ENCODE data around the gene GNA14.
"Not testable (repeated sequence)": the region's sequence is repeated elsewhere in the genome, so short reads cannot be mapped to it uniquely, and the experiment has no call there.

Gene GNA14

GRCh38 chr9:77424993-77425392 lies 223.1 kb downstream of the GNA14 start:
- Histone ChIP-seq H3K27ac (ENCODE audit: low read depth in 2 of 2, low read length in 2 of 2) (no peak overlapping the region), H3K36me3 (ENCODE audit: control insufficient read depth in 2 of 2, insufficient read depth in 2 of 2, low read length in 2 of 2) (peaks cover 2 to 5% of the 10 kb centered on the region in 2 donors)

DNA sequence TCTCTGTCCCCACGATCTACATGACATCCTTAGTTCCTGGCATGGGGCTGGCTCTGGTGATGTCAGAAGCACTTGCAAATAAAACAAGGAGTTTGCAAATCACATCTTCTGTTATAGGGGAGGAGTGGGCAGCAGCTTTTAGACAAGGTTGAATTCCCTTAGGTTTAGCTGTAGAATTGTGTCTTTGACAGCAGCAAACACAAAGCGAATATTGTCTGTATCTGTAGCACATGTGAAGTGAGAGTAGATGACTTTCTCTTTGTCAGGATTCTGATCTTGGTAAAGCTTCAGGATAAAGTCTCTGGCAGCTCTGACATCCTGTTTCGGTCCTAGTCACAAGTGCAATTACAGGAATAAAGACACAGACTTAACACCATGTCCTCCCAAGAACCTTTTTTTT lies 224.3 kb downstream of the GNA14 start:
- Histone ChIP-seq H3K4me1 (ENCODE audit: control insufficient read depth in 2 of 2, insufficient read depth in 2 of 2, low read length in 2 of 2) (no peaks in the 10 kb centered on the region), H3K4me3 (ENCODE audit: low read length in 2 of 2) (no peak overlapping the region), H3K9ac (ENCODE audit: low read depth in 1 of 2, low read length in 2 of 2) (no peak overlapping the region), H3K27me3 (ENCODE audit: control insufficient read depth in 2 of 2, insufficient read depth in 2 of 2, low read length in 2 of 2) (no peaks in the 10 kb centered on the region), H3K36me3 (ENCODE audit: control insufficient read depth in 2 of 2, insufficient read depth in 2 of 2, low read length in 2 of 2) (peaks cover 2 to 8% of the 10 kb centered on the region in 2 donors), H3K27ac (ENCODE audit: low read depth in 2 of 2, low read length in 2 of 2) (no peak overlapping the region), H3K9me3 (ENCODE audit: control insufficient read depth in 2 of 2, low read length in 2 of 2) (no peaks in the 10 kb centered on the region)

More at GRCh38 chr9:77424993-77425392, 223.1 kb downstream of the GNA14 start:
- H3K4me1 ChIP-seq (ENCODE audit: control insufficient read depth in 2 of 2, insufficient read depth in 2 of 2, low read length in 2 of 2): no peaks in the 10 kb centered on the region
- H3K9me3 ChIP-seq (ENCODE audit: control insufficient read depth in 2 of 2, low read length in 2 of 2): no peaks in the 10 kb centered on the region
- H3K9ac ChIP-seq (ENCODE audit: low read depth in 1 of 2, low read length in 2 of 2): no peak overlapping the region
- H3K4me3 ChIP-seq (ENCODE audit: low read length in 2 of 2): no peak overlapping the region
- H3K27me3 ChIP-seq (ENCODE audit: control insufficient read depth in 2 of 2, insufficient read depth in 2 of 2, low read length in 2 of 2): no peaks in the 10 kb centered on the region

DNA sequence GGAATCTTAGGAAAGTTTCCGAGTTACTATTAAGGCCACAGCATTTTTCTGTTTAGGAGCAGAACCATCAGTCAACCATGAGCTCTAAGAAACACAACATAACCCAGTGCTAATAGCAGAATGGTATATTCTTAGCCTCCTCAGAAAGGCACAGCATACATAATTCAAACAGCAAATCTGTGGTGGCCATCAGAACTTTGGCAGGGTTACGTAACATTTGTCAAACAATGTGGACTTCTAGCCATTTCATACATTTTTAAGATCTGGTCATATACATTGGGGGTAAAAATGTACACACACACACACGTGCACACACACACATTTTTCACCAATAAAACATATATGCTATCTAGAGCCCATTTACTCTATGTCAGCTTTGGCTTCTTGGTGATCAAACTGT lies 225.2 kb downstream of the GNA14 start:
- H3K36me3 ChIP-seq (ENCODE audit: control insufficient read depth in 2 of 2, insufficient read depth in 2 of 2, low read length in 2 of 2): peaks cover 2 to 8% of the 10 kb centered on the region in 2 donors
- H3K9me3 ChIP-seq (ENCODE audit: control insufficient read depth in 2 of 2, low read length in 2 of 2): no peaks in the 10 kb centered on the region
- H3K4me1 ChIP-seq (ENCODE audit: control insufficient read depth in 2 of 2, insufficient read depth in 2 of 2, low read length in 2 of 2): no peaks in the 10 kb centered on the region
- no peak overlapping the region for H3K4me3 ChIP-seq (ENCODE audit: low read length in 2 of 2)
- H3K9ac ChIP-seq (ENCODE audit: low read depth in 1 of 2, low read length in 2 of 2): no peak overlapping the region
- no peaks in the 10 kb centered on the region for H3K27me3 ChIP-seq (ENCODE audit: control insufficient read depth in 2 of 2, insufficient read depth in 2 of 2, low read length in 2 of 2)
- no peak overlapping the region for H3K27ac ChIP-seq (ENCODE audit: low read depth in 2 of 2, low read length in 2 of 2)

DNA sequence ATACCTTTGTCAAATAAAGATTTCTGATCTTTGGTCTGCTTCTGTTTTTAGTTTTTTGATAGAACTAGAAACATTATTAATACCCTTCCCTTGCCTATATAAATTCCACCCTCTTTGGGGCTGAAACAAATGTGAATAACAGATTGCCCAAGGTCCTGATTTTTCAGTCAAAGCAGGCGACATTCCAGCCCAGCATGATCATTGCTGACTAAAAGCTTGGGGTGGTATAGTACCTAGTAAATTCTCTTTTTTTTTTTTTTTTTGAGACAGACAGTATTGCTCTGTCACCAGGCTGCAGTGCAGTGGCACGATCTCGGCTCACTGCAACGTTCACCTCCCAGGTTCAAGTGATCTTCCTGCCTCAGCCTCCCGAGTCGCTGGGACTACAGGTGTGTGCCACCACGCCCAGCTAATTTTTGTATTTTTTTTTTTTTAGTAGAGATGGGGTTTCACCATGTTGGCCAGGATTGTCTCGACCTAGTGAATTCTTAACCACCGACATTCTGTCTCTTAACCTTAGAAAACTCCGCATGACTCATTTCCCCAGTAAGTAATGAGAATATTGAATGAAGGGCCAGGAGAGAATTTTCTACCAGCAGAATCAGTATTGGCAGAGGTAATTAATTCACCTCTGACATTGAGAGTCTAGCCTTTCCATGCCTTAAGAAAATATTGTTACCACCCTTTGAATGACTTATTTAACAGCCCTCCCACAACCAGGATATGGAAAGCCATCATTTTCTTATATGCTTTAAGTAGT lies 226.4 kb downstream of the GNA14 start:
- H3K27ac ChIP-seq (ENCODE audit: low read depth in 2 of 2, low read length in 2 of 2): no peak overlapping the region
- no peaks in the 10 kb centered on the region for H3K4me1 ChIP-seq (ENCODE audit: control insufficient read depth in 2 of 2, insufficient read depth in 2 of 2, low read length in 2 of 2)
- H3K9me3 ChIP-seq (ENCODE audit: control insufficient read depth in 2 of 2, low read length in 2 of 2): no peaks in the 10 kb centered on the region
- H3K9ac ChIP-seq (ENCODE audit: low read depth in 1 of 2, low read length in 2 of 2): no peak overlapping the region
- no peak overlapping the region for H3K4me3 ChIP-seq (ENCODE audit: low read length in 2 of 2)
- H3K27me3 ChIP-seq (ENCODE audit: control insufficient read depth in 2 of 2, insufficient read depth in 2 of 2, low read length in 2 of 2): no peaks in the 10 kb centered on the region
- peaks cover 2 to 8% of the 10 kb centered on the region in 2 donors for H3K36me3 ChIP-seq (ENCODE audit: control insufficient read depth in 2 of 2, insufficient read depth in 2 of 2, low read length in 2 of 2)

DNA sequence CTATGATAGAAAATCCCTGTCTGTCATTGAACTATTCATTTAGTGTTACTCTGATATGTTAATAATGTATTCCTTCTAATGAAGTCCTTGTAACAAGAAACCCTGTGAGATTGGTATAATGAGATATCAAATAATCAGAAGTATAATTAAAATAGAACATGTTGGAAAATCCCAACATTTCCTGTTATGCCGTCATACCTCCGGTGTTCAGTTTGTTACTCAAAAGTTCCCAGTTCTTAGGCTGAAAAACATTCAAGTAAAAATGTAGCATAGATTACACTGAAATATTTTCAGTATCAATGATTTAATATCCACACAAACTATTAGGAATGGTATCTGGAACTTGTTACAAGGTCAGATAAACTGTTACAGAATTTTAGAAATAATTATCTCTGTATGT lies 227.5 kb downstream of the GNA14 start:
- Histone ChIP-seq H3K9ac (ENCODE audit: low read depth in 1 of 2, low read length in 2 of 2) (no peak overlapping the region), H3K27ac (ENCODE audit: low read depth in 2 of 2, low read length in 2 of 2) (no peak overlapping the region), H3K9me3 (ENCODE audit: control insufficient read depth in 2 of 2, low read length in 2 of 2) (no peaks in the 10 kb centered on the region), H3K27me3 (ENCODE audit: control insufficient read depth in 2 of 2, insufficient read depth in 2 of 2, low read length in 2 of 2) (no peaks in the 10 kb centered on the region), H3K4me1 (ENCODE audit: control insufficient read depth in 2 of 2, insufficient read depth in 2 of 2, low read length in 2 of 2) (no peaks in the 10 kb centered on the region), H3K36me3 (ENCODE audit: control insufficient read depth in 2 of 2, insufficient read depth in 2 of 2, low read length in 2 of 2) (peaks cover 2 to 8% of the 10 kb centered on the region in 2 donors), H3K4me3 (ENCODE audit: low read length in 2 of 2) (no peak overlapping the region)

DNA sequence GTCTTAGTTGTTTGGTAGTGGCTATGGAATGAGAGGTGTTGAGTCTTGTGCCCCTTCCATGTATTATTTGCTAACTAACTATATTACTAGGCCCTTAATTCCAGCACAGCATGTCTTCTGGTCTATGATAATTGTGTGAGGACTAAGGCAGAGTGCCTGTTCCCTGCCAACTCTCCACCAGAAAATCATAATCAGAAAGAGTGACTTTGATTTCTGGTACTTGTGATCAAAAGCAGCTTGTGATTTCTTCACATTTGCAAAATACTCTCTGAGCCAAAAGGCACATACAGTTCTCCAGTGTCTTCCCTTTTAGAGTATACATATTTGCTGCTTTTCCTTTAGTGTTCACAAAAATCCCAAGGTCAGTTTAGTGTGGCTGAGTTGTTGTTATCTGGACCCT lies 229.9 kb downstream of the GNA14 start:
- no peaks in the 10 kb centered on the region for H3K27me3 ChIP-seq (ENCODE audit: control insufficient read depth in 2 of 2, insufficient read depth in 2 of 2, low read length in 2 of 2)

GRCh38 chr9:77417566-77417965 lies 230.6 kb downstream of the GNA14 start:
- H3K9me3 ChIP-seq (ENCODE audit: control insufficient read depth in 2 of 2, low read length in 2 of 2): no peaks in the 10 kb centered on the region
- no peaks in the 10 kb centered on the region for H3K4me1 ChIP-seq (ENCODE audit: control insufficient read depth in 2 of 2, insufficient read depth in 2 of 2, low read length in 2 of 2)
- H3K27me3 ChIP-seq (ENCODE audit: control insufficient read depth in 2 of 2, insufficient read depth in 2 of 2, low read length in 2 of 2): no peaks in the 10 kb centered on the region
- H3K27ac ChIP-seq (ENCODE audit: low read depth in 2 of 2, low read length in 2 of 2): no peak overlapping the region
- H3K4me3 ChIP-seq (ENCODE audit: low read length in 2 of 2): no peak overlapping the region
- no peak overlapping the region for H3K9ac ChIP-seq (ENCODE audit: low read depth in 1 of 2, low read length in 2 of 2)
- H3K36me3 ChIP-seq (ENCODE audit: control insufficient read depth in 2 of 2, insufficient read depth in 2 of 2, low read length in 2 of 2): peaks cover under 1 to 7% of the 10 kb centered on the region in 2 donors

More for the DNA sequence above, 229.9 kb downstream of the GNA14 start:
- H3K9ac ChIP-seq (ENCODE audit: low read depth in 1 of 2, low read length in 2 of 2): no peak overlapping the region
- H3K27ac ChIP-seq (ENCODE audit: low read depth in 2 of 2, low read length in 2 of 2): no peak overlapping the region
- H3K36me3 ChIP-seq (ENCODE audit: control insufficient read depth in 2 of 2, insufficient read depth in 2 of 2, low read length in 2 of 2): peaks cover 2 to 7% of the 10 kb centered on the region in 2 donors
- no peak overlapping the region for H3K4me3 ChIP-seq (ENCODE audit: low read length in 2 of 2)
- no peaks in the 10 kb centered on the region for H3K4me1 ChIP-seq (ENCODE audit: control insufficient read depth in 2 of 2, insufficient read depth in 2 of 2, low read length in 2 of 2)
- no peaks in the 10 kb centered on the region for H3K9me3 ChIP-seq (ENCODE audit: control insufficient read depth in 2 of 2, low read length in 2 of 2)

GRCh38 chr9:77408521-77408920 lies 239.6 kb downstream of the GNA14 start:
- not testable (repeated sequence) for H3K27me3 ChIP-seq (ENCODE audit: control insufficient read depth in 2 of 2, insufficient read depth in 2 of 2, low read length in 2 of 2); H3K4me3 ChIP-seq (ENCODE audit: low read length in 2 of 2); H3K27ac ChIP-seq (ENCODE audit: low read depth in 2 of 2, low read length in 2 of 2); H3K4me1 ChIP-seq (ENCODE audit: control insufficient read depth in 2 of 2, insufficient read depth in 2 of 2, low read length in 2 of 2); H3K9ac ChIP-seq (ENCODE audit: low read depth in 1 of 2, low read length in 2 of 2); H3K9me3 ChIP-seq (ENCODE audit: control insufficient read depth in 2 of 2, low read length in 2 of 2)
- H3K36me3 ChIP-seq (ENCODE audit: control insufficient read depth in 2 of 2, insufficient read depth in 2 of 2, low read length in 2 of 2): peaks cover 7 to 14% of the 10 kb centered on the region in 2 donors

DNA sequence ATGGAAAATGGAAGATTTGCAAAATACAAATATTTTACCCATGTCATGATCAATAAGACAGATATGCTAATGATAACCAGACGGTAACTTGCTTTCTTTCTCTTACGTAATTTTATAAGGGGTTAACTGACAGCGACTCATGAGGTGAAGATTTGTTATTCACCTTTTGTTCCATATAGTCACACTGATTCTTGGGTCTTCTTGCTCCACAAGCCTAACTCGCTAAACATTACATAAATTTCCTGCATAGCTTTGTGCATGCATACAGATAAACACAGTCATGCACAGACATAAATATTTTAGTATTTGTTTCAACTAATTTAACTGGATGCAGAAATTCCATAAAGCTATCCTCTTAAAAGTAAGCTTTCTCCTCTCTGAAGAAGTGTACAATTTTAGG lies 244.9 kb downstream of the GNA14 start:
- Histone ChIP-seq H3K36me3 (ENCODE audit: control insufficient read depth in 2 of 2, insufficient read depth in 2 of 2, low read length in 2 of 2) (peaks cover 5 to 13% of the 10 kb centered on the region in 2 donors), H3K4me1 (ENCODE audit: control insufficient read depth in 2 of 2, insufficient read depth in 2 of 2, low read length in 2 of 2) (no peaks in the 10 kb centered on the region), H3K9me3 (ENCODE audit: control insufficient read depth in 2 of 2, low read length in 2 of 2) (no peaks in the 10 kb centered on the region), H3K9ac (ENCODE audit: low read depth in 1 of 2, low read length in 2 of 2) (no peak overlapping the region), H3K4me3 (ENCODE audit: low read length in 2 of 2) (no peak overlapping the region), H3K27ac (ENCODE audit: low read depth in 2 of 2, low read length in 2 of 2) (no peak overlapping the region), H3K27me3 (ENCODE audit: control insufficient read depth in 2 of 2, insufficient read depth in 2 of 2, low read length in 2 of 2) (no peaks in the 10 kb centered on the region)

GRCh38 chr9:77402286-77402685 lies 245.8 kb downstream of the GNA14 start:
- H3K4me3 ChIP-seq (ENCODE audit: low read length in 2 of 2): no peak overlapping the region
- H3K4me1 ChIP-seq (ENCODE audit: control insufficient read depth in 2 of 2, insufficient read depth in 2 of 2, low read length in 2 of 2): no peaks in the 10 kb centered on the region
- peaks cover 0 to 7% of the 10 kb centered on the region in 2 donors for H3K36me3 ChIP-seq (ENCODE audit: control insufficient read depth in 2 of 2, insufficient read depth in 2 of 2, low read length in 2 of 2)
- H3K9me3 ChIP-seq (ENCODE audit: control insufficient read depth in 2 of 2, low read length in 2 of 2): no peaks in the 10 kb centered on the region
- H3K9ac ChIP-seq (ENCODE audit: low read depth in 1 of 2, low read length in 2 of 2): no peak overlapping the region
- no peak overlapping the region for H3K27ac ChIP-seq (ENCODE audit: low read depth in 2 of 2, low read length in 2 of 2)
- no peaks in the 10 kb centered on the region for H3K27me3 ChIP-seq (ENCODE audit: control insufficient read depth in 2 of 2, insufficient read depth in 2 of 2, low read length in 2 of 2)
